Measurements from ENCODE around the gene PPP3R1.

DNA sequence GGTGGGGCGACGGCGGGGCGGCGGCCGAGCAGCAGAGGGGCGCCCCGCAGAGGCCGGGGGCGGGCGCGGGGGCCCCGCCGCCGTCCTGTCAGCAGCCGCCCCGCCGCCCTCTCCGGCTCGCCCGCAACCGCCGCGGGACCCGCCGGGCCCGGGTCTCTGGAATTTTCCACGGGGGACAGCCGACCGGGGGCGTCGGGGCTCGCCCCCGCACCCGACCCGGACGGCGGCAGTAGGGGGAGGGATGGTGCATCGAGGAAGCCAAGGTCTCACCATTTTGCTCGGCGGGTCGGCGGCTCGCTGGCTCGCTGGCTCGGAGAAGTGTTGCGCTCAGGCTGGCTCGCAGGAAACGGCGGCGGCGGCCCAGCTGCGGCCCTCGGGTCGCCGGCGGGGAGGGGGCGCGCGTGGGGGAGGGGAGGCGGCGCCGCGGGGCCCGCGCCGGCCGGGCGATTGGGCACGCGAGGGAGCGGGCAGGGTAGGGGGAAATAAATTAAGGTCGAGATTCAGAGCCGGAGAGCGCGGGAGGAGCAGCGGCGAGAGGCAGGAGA lies 405 bp downstream of the PPP3R1 start:
- TF ChIP-seq POLR2A (IDR thresholded peaks at IDR 0.05; ENCODE audit: low read depth, low read length) (no peak), POLR2AphosphoS5 (IDR thresholded peaks at IDR 0.05; ENCODE audit: low read depth, low read length) (no peak)

Measured in GM12892 (cell line).